SKM-1 treated with dmso at 0.1 percent for 144 hours (cell line): Measurements from ENCODE around the gene SREBF2.
"Not testable (repeated sequence)": the region's sequence is repeated elsewhere in the genome, so short reads cannot be mapped to it uniquely, and the experiment has no call there.

Experiments used
- DNase-seq: peaks from one replicate; lab custom pipeline; 2025; ENCODE audit not compliant: unreplicated experiment; lab: John Stamatoyannopoulos, UW

The SREBF2 gene

DNA sequence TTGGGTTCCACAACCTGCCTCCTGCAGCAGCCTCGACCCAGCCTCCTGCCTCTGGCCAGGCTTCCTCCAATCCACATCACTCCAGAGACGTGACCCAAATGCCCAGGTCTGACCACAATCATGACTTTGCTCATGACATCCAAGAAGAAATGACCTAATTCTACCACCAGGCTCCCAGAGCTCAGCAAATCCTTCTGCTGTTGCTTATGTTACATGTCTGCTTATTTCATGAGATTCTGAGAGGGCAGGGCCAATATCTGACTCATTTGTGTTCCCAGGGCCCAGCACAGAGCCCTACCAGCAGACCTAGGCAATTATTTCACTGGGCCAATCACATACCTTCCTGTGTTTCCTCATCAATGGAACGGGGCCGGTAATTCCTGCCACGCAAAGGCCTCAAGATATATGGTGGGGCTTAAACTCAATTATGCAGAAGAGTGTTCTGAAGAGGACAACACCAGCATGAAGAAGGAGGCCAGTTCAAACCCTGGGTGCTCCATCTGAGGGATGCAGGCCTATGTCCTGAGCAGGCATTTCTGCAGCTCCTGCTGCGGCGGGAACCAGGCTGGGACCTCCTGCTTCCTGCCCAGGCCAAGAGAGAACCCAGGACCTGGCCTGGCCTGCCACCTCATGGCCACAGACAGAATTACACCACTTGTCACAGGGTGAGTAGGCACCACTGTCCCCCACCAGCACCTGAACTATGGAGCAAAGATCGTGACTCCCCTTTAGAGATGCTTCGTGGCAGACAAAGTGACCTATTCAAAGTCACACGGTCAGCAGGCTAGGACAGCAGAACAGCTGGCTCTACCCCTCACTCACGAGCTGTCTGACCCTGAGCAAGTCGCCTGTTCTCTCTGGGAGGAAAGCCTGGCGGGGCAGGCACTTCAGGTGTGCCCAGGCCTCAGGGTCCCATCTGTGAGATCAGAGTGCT lies 108.2 kb downstream of the SREBF2 start:
- peak; percentile 68 for DNase-seq

DNA sequence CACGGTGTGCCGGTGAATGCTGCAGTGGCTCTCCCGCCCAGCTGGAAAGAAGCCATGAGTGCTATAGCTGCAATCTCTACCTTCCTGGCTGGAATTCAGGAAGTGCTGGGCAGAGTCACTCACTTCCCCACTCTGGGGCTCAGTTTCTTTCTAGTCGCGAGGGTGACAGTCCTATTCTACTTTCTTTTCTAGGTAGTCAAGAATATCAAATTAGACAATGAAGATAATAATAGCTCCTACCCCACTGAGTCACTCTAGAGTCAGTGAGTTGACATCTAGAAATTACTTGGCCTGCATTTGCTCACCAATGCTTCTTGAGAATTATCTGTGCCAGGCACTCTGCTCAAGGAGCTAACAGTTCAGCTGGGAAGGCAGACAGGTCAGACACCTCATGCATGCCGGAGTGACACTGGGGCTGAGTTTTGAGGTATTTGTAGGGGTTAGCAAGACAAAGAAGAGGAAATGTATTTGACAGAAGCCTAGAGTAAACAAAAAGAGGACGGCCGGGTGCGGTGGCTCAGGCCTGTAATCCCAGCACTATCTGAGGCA lies 110.8 kb downstream of the SREBF2 start:
- DNase-seq = no peak

DNA sequence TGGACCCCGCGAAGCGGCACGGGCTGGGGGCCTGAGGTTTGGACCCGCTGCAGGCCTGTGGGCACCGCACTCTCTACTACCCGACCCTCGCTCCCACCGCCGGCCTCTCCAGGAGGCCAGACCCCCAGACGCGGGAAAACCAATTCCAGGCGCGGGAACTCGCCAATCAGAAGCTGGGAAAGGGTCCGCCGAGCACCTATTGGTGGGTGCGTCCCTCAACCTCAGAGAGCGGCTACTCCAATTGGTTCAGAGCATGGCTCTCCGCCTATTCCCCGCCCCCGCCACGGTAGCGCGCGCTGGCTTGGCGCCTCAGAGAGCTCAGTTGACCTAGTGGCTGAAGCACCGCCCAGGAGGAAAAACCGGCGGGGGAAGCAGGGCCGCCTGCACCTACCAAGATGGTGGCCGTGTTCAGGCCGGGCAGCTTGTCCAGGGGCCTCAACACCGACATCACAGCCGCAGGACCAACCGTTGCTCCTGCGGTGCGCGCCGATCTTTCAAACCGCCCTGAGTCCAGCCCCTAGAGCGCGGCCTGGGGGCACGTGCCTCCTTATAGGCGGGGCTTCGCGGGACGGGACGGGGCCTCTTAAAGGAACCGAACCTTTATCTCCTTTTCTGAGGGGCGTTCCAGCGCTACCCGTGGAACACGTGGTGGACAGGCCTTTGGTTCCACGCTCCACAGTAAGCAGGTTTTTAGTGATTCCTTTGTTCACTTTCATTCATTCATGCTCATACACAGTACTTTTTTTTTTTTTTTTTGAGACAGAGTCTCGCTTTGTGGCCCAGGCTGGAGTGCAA lies 113.9 kb downstream of the SREBF2 start, which contains the start of gene CENPM:
CENPM (minus strand) TSS at position 524 of the 795 bp plus-strand sequence; CDS start at position 448, 76 bp downstream.
- DNase-seq = peak; percentile 96

DNA sequence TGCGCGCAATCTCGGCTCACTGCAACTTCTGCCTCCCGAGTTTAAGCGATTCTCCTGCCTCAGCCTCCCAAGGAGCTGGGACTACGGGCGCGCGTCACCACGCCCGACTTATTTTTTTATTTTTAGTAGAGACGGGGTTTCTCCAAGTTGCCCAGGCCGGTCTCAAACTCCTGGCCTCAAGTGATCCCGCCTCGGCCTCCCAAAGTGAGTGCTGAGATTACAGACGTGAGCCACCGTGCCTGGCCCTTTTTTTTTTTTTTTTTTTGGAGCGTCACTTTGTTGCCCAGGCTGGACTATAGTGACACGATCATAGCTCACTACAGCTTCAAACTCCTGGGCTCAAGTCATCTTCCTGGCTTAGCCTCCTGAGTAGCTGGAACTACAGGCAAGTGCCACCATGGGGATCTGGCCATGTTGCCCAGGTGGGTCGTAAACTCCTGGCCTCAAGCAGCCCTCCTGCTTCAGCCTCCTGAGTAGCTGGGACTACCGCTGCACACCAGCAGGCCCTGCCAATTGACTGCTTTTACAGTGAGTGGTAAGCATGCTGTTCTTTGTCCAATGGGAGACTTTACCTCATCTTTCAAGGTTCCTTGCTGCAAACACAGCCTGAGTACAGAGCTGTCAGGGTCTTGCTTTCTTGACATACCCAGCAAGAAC lies 114.6 kb downstream of the SREBF2 start:
- no peak for DNase-seq

DNA sequence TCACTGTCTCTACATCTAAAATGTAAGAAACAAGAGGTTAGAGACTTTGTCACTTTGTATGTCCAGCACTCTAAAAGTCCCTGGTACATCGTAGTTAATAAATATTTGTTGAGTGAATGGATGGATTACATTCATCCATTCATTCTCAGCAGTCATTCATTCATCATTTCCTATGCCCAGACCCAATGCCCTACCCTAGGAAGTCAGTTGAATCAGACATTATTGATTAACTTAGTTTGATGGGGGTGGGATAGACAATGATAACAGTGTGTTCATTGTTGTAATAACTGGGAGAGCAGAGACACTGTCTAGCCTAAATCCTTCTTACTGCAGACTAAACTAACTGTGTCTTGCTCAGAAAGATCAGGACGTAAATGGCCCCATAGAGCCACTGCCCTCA lies 115.2 kb downstream of the SREBF2 start:
- no peak for DNase-seq

DNA sequence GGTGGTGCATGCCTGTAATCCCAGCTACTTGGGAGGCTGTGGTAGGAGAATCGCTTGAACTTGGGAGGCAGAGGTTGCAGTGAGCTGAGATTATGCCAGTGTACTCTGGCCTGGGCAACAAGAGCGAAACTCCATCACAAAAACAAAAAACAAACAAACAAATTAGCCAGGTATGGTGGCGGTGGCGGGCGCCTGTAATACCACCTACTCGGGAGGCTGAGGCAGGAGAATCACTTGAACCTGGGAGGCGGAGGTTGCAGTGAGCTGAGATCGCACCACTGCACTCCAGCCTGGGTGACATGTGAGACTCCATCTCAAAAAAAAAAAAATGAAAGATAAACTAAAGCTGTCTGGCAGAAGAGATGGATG lies 116.0 kb downstream of the SREBF2 start:
- not testable (repeated sequence) for DNase-seq

DNA sequence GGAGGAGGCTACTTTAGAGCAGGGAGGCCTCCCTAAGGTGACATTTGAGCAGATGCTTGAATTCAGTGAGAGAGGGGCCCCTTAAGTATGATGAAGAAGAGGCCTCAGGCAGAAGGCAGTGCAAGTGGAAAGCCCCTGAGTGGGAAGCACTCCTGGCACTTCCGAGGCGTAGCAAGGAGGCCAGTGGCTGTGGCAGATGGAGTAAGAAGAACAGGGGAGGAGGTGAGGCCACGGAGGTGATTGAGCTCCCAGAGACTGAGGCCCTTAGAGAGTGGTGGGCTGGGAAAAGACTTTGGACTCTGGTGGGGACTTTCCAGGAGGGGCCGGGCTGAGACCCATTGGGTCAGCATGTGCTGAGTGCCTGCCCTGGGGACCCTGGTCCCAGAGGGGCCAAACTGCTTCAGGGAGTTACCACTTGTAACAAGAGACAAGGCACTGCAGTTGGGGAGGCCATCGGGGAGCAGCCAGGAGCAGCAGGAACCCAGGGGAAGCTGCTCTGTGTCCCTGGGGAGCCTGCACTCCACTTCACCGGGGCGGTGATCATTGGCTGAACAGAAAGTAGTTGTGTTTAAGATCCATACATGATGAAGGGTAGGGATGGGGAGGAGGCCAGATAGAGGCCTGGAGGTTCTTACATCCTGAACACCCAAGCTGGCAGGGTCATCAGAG lies 116.5 kb downstream of the SREBF2 start:
- no peak for DNase-seq

DNA sequence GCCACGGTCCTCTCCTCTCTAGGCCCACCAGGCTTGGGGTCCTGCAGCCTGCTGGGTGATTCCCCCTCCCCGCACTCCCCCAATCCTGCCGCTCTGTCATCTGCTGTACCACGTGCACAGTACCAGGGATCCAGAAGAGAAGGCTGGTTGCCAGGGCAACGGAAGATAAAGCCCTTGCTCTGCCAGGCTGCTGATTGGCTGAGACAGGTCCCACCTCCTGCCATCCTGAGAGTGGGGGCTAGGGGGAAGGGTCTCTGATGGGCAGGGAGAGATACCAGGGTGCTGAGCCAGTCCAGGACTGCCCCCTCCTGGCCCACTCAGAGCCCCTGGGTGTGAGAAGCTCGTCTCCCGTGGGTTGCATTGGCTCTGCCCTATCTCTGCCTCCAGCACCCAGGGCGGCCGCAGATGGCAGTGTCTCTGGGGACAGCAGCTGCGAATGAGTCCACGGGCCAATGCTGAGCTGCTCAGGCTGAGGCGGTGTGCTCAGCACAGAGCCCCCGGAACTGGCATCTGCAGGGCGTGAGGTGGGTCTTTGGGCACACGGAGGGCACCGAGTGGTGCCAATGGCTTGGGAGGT lies 119.1 kb downstream of the SREBF2 start, which contains the start of gene SMIM45:
SMIM45 (plus strand) TSS at position 253 of the 577 bp plus-strand sequence.
- no peak for DNase-seq

DNA sequence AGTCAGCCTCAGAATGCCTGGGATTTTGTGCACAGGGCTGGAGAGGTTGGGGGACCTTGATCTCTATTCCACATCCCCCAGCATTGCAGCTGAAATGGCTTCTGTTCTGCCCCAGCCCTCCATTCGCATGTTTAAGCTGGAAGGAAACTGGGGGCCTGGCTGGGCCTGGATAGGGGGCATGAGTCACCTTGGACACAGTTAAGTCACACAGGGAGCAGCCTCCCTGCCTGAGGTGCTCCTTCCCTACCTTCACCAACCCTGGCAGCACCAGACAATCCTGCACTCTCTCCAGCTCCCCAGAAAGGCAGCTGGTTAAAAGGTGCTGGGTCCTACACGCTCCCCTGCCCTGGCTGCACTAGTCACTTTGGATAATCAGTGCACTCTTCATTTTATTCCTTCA lies 119.8 kb downstream of the SREBF2 start:
- no peak for DNase-seq
